DOHH2 (cell line): ENCODE measurements around the gene H2AZ2.

Experiments
- H3F3A ChIP-seq: fragments of 200-600 bp; sonication (generic), shearing (Covaris generic); 2 replicates; pipeline ENCODE4 v1.6.0; 2016; ENCODE audit warnings: antibody characterized with exemption, mild to moderate bottlenecking; ENCODE audit not compliant: control insufficient read depth, insufficient read depth
- H3K27ac ChIP-seq: fragments of 200-600 bp; sonication (generic); 2 replicates; pipeline ENCODE4 v1.5.1; 2014; ENCODE audit warnings: low read depth, mild to moderate bottlenecking, low read length, moderate library complexity
- H3K27me3 ChIP-seq: fragments of 200-600 bp; sonication (generic); 2 replicates; pipeline ENCODE4 v1.6.1; 2014; ENCODE audit warnings: mild to moderate bottlenecking, low read length, mixed read lengths; ENCODE audit not compliant: control insufficient read depth
- H3K36me3 ChIP-seq: fragments of 200-600 bp; sonication (generic); 2 replicates; pipeline ENCODE4 v1.6.1; 2014; ENCODE audit warnings: mild to moderate bottlenecking, low read length, moderate library complexity, mixed read lengths; ENCODE audit not compliant: control insufficient read depth
- H3K4me1 ChIP-seq: fragments of 200-600 bp; sonication (generic); 2 replicates; pipeline ENCODE4 v1.6.1; 2014; ENCODE audit warnings: mild to moderate bottlenecking, low read length, mixed read lengths; ENCODE audit not compliant: control insufficient read depth
- H3K4me2 ChIP-seq: fragments of 200-600 bp; sonication (generic); 2 replicates; pipeline ENCODE4 v1.6.0; 2014; ENCODE audit warnings: mild to moderate bottlenecking, low read length, moderate library complexity
- H3K4me3 ChIP-seq: fragments of 200-600 bp; sonication (generic); 2 replicates; pipeline ENCODE4 v1.5.1; 2014; ENCODE audit warnings: mild to moderate bottlenecking, low read length, mixed read lengths
- H3K79me2 ChIP-seq: fragments of 200-600 bp; sonication (generic); 2 replicates; pipeline ENCODE4 v1.6.1; 2014; ENCODE audit warnings: mild to moderate bottlenecking, low read length, mixed read lengths; ENCODE audit not compliant: control insufficient read depth
- H3K9me2 ChIP-seq: fragments of 200-600 bp; sonication (generic); replicated peaks from 2 replicates; pipeline ENCODE4 v1.6.1; 2014; ENCODE audit warnings: mild to moderate bottlenecking, low read length, mixed read lengths; ENCODE audit not compliant: control insufficient read depth
- H3K9me3 ChIP-seq: fragments of 200-600 bp; sonication (generic); 2 replicates; pipeline ENCODE4 v1.6.1; 2014; ENCODE audit warnings: antibody characterized with exemption, low read length, mixed read lengths; ENCODE audit not compliant: control insufficient read depth, insufficient read depth
- H4K20me1 ChIP-seq: fragments of 200-600 bp; sonication (generic); 2 replicates; pipeline ENCODE4 v1.6.0; 2014; ENCODE audit warnings: low read depth, mild to moderate bottlenecking, antibody characterized with exemption, low read length, moderate library complexity; ENCODE audit not compliant: control insufficient read depth, insufficient read depth
- CTCF ChIP-seq: fragments of 200-600 bp; sonication (generic); IDR thresholded peaks from one replicate; pipeline ENCODE4 v1.5.1; 2014; ENCODE audit warnings: antibody characterized with exemption, mild to moderate bottlenecking, low read depth, low read length; ENCODE audit not compliant: poor library complexity, severe bottlenecking
- EZH2phosphoT487 ChIP-seq: fragments of 200-600 bp; sonication (generic); IDR thresholded peaks from 2 replicates; pipeline ENCODE4 v1.6.1; 2017; ENCODE audit warnings: borderline replicate concordance, mild to moderate bottlenecking, antibody characterized with exemption, low read length, moderate library complexity, mixed read lengths

The H2AZ2 gene

GRCh38 chr7:44884621-44885393 is 36.9 kb upstream of the H2AZ2 start:
- H3K79me2 ChIP-seq = peaks cover 67% of the 10 kb centered on the region
- H3K9me3 ChIP-seq = no peaks in the 10 kb centered on the region
- H3K4me2 ChIP-seq = peak overlapping the region; percentile 81
- H3K4me3 ChIP-seq = peak overlapping the region; percentile 72
- H3F3A ChIP-seq = peaks cover 17% of the 10 kb centered on the region
- H3K27me3 ChIP-seq = no peaks in the 10 kb centered on the region
- H4K20me1 ChIP-seq = peaks cover 40% of the 10 kb centered on the region
- TF ChIP-seq EZH2phosphoT487 = no peak
- TF ChIP-seq CTCF = no peak
- peak overlapping the region; percentile 21 for H3K27ac ChIP-seq
- H3K4me1 ChIP-seq = peaks cover 67% of the 10 kb centered on the region
- no peaks in the 10 kb centered on the region for H3K9me2 ChIP-seq
- H3K36me3 ChIP-seq = peaks cover 55% of the 10 kb centered on the region

- Histone ChIP-seq H3F3A (peaks cover 17% of the 10 kb centered on the region), H3K36me3 (peaks cover 60% of the 10 kb centered on the region), H3K9me2 (no peaks in the 10 kb centered on the region), H3K4me1 (peaks cover 71% of the 10 kb centered on the region), H3K27me3 (no peaks in the 10 kb centered on the region), H3K27ac (no peak overlapping the region), H3K4me3 (peak overlapping the region; percentile 72), H3K4me2 (peak overlapping the region; percentile 81), H3K9me3 (no peaks in the 10 kb centered on the region), H4K20me1 (peaks cover 45% of the 10 kb centered on the region), H3K79me2 (peaks cover 74% of the 10 kb centered on the region)
- TF ChIP-seq EZH2phosphoT487 (no peak), CTCF (no peak)
Measured at GRCh38 chr7:44883961-44884620, 36.2 kb upstream of the H2AZ2 start.

GRCh38 chr7:44882899-44883298 is 35.0 kb upstream of the H2AZ2 start:
- Histone ChIP-seq H4K20me1 (peaks cover 45% of the 10 kb centered on the region), H3K4me2 (peak overlapping the region; percentile 81), H3K9me2 (no peaks in the 10 kb centered on the region), H3K79me2 (peaks cover 85% of the 10 kb centered on the region), H3F3A (peaks cover 16% of the 10 kb centered on the region), H3K36me3 (peaks cover 60% of the 10 kb centered on the region), H3K27me3 (no peaks in the 10 kb centered on the region), H3K9me3 (no peaks in the 10 kb centered on the region), H3K4me3 (peak overlapping the region; percentile 72), H3K27ac (no peak overlapping the region), H3K4me1 (peaks cover 69% of the 10 kb centered on the region)
- TF ChIP-seq EZH2phosphoT487 (no peak), CTCF (no peak)
